SK-N-SH (cell line): ENCODE data around the gene CASK. TPM values are rescaled to one million over a fixed set of nuclear protein-coding genes. Genes with fewer than 3 reads are reported as not detected.

ENCODE experiments used
- CTCF ChIA-PET: fragments of 300-600, 350-600 bp; formaldehyde crosslinking; extraction: SDS; loops from one replicate; lab custom pipeline; 2021; lab: Yijun Ruan, JAX
- POLR2A ChIA-PET: fragments of 350-600 bp; sonication (Branson Sonifier 250); formaldehyde crosslinking; extraction: SDS; loops from one replicate; lab custom pipeline; 2020; ENCODE audit warnings: antibody characterized with exemption, inconsistent platforms; lab: Yijun Ruan, JAX
- DNase-seq: peaks from one replicate; pipeline ENCODE4 v3.0.0; 2012
- H2AFZ ChIP-seq: fragments of 200-600 bp; sonication (generic); 2 replicates; pipeline ENCODE4 v1.8.1; 2016; ENCODE audit warnings: antibody characterized with exemption, mild to moderate bottlenecking, low read depth
- H3F3A ChIP-seq: fragments of 200-600 bp; sonication (generic); replicated peaks from 2 replicates; pipeline ENCODE3; 2016; ENCODE audit warnings: antibody characterized with exemption, mild to moderate bottlenecking; ENCODE audit not compliant: insufficient read depth
- H3K27ac ChIP-seq, 2 experiments: fragments of 200-500 bp in 1 of 2; fragments of 200-600 bp in 1 of 2; sonication (Bioruptor generic) in 1 of 2; sonication (generic), shearing (Covaris generic) in 1 of 2; 2 replicates each; pipeline versions ENCODE4 v1.5.1 to v1.6.1; 2014 to 2016; ENCODE audit warnings: low read depth in 2 of 2, inconsistent platforms in 1 of 2, low read length in 1 of 2, mild to moderate bottlenecking in 1 of 2, mixed read lengths in 1 of 2
- H3K27me3 ChIP-seq: fragments of 200-600 bp; sonication (generic), shearing (Covaris generic); 2 replicates; pipeline ENCODE4 v1.6.1; 2016; ENCODE audit warnings: mixed run types; ENCODE audit not compliant: insufficient read depth
- H3K36me3 ChIP-seq, 2 experiments: fragments of 200-500 bp in 1 of 2; fragments of 200-600 bp in 1 of 2; sonication (Bioruptor generic) in 1 of 2; sonication (generic) in 1 of 2; replicated peaks in 1 of 2; 2 replicates each; pipeline versions ENCODE3 to v1.5.1; 2014 to 2016; ENCODE audit warnings: low read length in 1 of 2, mild to moderate bottlenecking in 1 of 2; ENCODE audit not compliant: insufficient read depth in 2 of 2, control insufficient read depth in 1 of 2
- H3K4me1 ChIP-seq, 2 experiments: fragments of 200-500 bp in 1 of 2; fragments of 200-600 bp in 1 of 2; sonication (Bioruptor generic) in 1 of 2; sonication (generic), shearing (Covaris generic) in 1 of 2; 2 replicates each; pipeline versions ENCODE4 v1.5.1 to v1.6.1; 2014 to 2016; ENCODE audit warnings: low read depth in 1 of 2, low read length in 1 of 2, mixed run types in 1 of 2; ENCODE audit not compliant: insufficient read depth in 2 of 2, control insufficient read depth in 1 of 2
- H3K4me2 ChIP-seq: fragments of 200-600 bp; sonication (generic), shearing (Covaris generic); 2 replicates; pipeline ENCODE4 v1.6.1; 2017; ENCODE audit warnings: mixed run types
- H3K4me3 ChIP-seq, 2 experiments: fragments of 200-500 bp in 1 of 2; fragments of 200-600 bp in 1 of 2; sonication (Bioruptor generic) in 1 of 2; sonication (generic), shearing (Covaris generic) in 1 of 2; 2 replicates each; pipeline versions ENCODE4 v1.5.1 to v1.8.1; 2014 to 2016; ENCODE audit warnings: low read depth in 2 of 2, inconsistent platforms in 1 of 2, low read length in 1 of 2, mild to moderate bottlenecking in 1 of 2, mixed read lengths in 1 of 2, moderate library complexity in 1 of 2
- H3K79me2 ChIP-seq: fragments of 200-600 bp; sonication (generic); 2 replicates; pipeline ENCODE4 v1.8.1; 2017; ENCODE audit warnings: mild to moderate bottlenecking; ENCODE audit not compliant: insufficient read depth
- H3K9ac ChIP-seq: fragments of 200-600 bp; sonication (generic); 2 replicates; pipeline ENCODE4 v1.6.1; 2017; ENCODE audit warnings: mixed run types
- H3K9me2 ChIP-seq: fragments of 200-600 bp; sonication (generic); 2 replicates; pipeline ENCODE4 v1.6.1; 2017; ENCODE audit warnings: mixed run types
- H3K9me3 ChIP-seq: fragments of 200-600 bp; sonication (generic); 2 replicates; pipeline ENCODE4 v1.6.1; 2017; ENCODE audit warnings: mixed run types, mild to moderate bottlenecking, moderate library complexity
- H4K20me1 ChIP-seq: fragments of 200-600 bp; sonication (generic); 2 replicates; pipeline ENCODE4 v1.6.1; 2017; ENCODE audit warnings: mild to moderate bottlenecking, mixed run types; ENCODE audit not compliant: insufficient read depth
- CTCF ChIP-seq: fragments of 200-600 bp; sonication (generic); IDR thresholded peaks from 2 replicates; pipeline ENCODE4 v1.6.1; 2017; ENCODE audit warnings: antibody characterized with exemption, mild to moderate bottlenecking, moderate library complexity
- FOXM1 ChIP-seq: IDR thresholded peaks from 2 replicates; pipeline ENCODE4 v1.4.0; 2012; ENCODE audit warnings: low read depth, mild to moderate bottlenecking
- GABPA ChIP-seq: IDR thresholded peaks from 2 replicates; pipeline ENCODE4 v1.4.0; 2012; ENCODE audit warnings: low read depth, mild to moderate bottlenecking
- JUND ChIP-seq: IDR thresholded peaks from 2 replicates; pipeline ENCODE4 v1.4.0; 2012
- MEF2A ChIP-seq: IDR thresholded peaks from 2 replicates; pipeline ENCODE4 v1.4.0; 2012; ENCODE audit warnings: low read depth, borderline replicate concordance
- NRF1 ChIP-seq: IDR thresholded peaks from 2 replicates; pipeline ENCODE4 v1.6.1; 2012; ENCODE audit warnings: low read depth, mild to moderate bottlenecking, low read length
- PBX3 ChIP-seq: IDR thresholded peaks from 2 replicates; pipeline ENCODE4; 2012
- RAD21 ChIP-seq: IDR thresholded peaks from 2 replicates; pipeline ENCODE4 v1.6.1; 2012; ENCODE audit warnings: mild to moderate bottlenecking, low read length
- REST ChIP-seq: IDR thresholded peaks from 2 replicates; pipeline ENCODE4 v1.6.1; 2012; ENCODE audit warnings: mild to moderate bottlenecking, low read depth, low read length, moderate library complexity
- TAF1 ChIP-seq: IDR thresholded peaks from 2 replicates; pipeline ENCODE4 v1.6.1; 2012; ENCODE audit warnings: low read depth, mild to moderate bottlenecking, low read length, moderate library complexity, borderline replicate concordance
- ZBTB33 ChIP-seq: IDR thresholded peaks from 2 replicates; pipeline ENCODE4 v1.4.0; 2012; ENCODE audit warnings: low read depth, borderline replicate concordance
- WGBS: methylation state at CpG from one replicate; pipeline ENCODE4 v1.1.6; 2017; ENCODE audit warnings: low lambda C conversion rate; 5-methylcytosine and 5-hydroxymethylcytosine counted together
- polyA plus RNA-seq, 3 experiments: library from polyadenylated mRNA; depleted of rRNA; stranded (reverse); fragments of >200 nt; gene quantifications; 2 replicates each; pipeline ENCODE4 v1.2.3, GENCODE V29; 2012

CASK gene
- polyA plus RNA-seq, 1 of the 3 experiments (the other 2 are of a cell fraction), result 7.0 TPM

GRCh38 chrX:41823402-41823801 lies 100.0 kb downstream of the CASK start:
- H3K79me2 ChIP-seq, result no peaks in the 10 kb centered on the region
- no peaks in the 10 kb centered on the region for H3K9me2 ChIP-seq
- no peaks in the 10 kb centered on the region for H4K20me1 ChIP-seq
- no peak overlapping the region for H3K4me3 ChIP-seq
- no peak overlapping the region for H3K9ac ChIP-seq
- no peak overlapping the region for H2AFZ ChIP-seq
- no peak overlapping the region for H3K27ac ChIP-seq
- no peak for DNase-seq
- ChIA-PET CTCF (no interaction called here), POLR2A (no interaction called here)
- H3K27me3 ChIP-seq, result no peaks in the 10 kb centered on the region
- no peak for TF ChIP-seq CTCF
- no peak for TF ChIP-seq FOXM1
- no peak for TF ChIP-seq GABPA
- no peak for TF ChIP-seq JUND
- TF ChIP-seq REST, result no peak
- no peak for TF ChIP-seq PBX3
- no peak for TF ChIP-seq RAD21
- TF ChIP-seq NRF1, result no peak
- no peak for TF ChIP-seq MEF2A
- no peak for TF ChIP-seq ZBTB33
- TF ChIP-seq TAF1, result no peak
- TF ChIP-seq, all 33 proteins: peak for 0
- H3F3A ChIP-seq, result no peaks in the 10 kb centered on the region
- 42% methylated on average over 4 of the region's 4 CpGs for WGBS
- no peaks in the 10 kb centered on the region for H3K9me3 ChIP-seq
- H3K36me3 ChIP-seq, result no peaks in the 10 kb centered on the region
- H3K4me1 ChIP-seq, result no peaks in the 10 kb centered on the region; a peak in 1 of 4 replicates
- no peak overlapping the region for H3K4me2 ChIP-seq
